H9 (cell line): ENCODE data around the gene SORCS2. TPM values are rescaled to one million over a fixed set of nuclear protein-coding genes. Genes with fewer than 3 reads are reported as not detected.

ENCODE experiments used
- DNase-seq: peaks from one replicate; pipeline ENCODE4 v3.0.0-alpha.2; 2017
- H2AFZ ChIP-seq: one replicate; pipeline ENCODE4 v1.6.1; 2013; ENCODE audit warnings: mild to moderate bottlenecking, low read length, control low read depth, moderate library complexity
- H2AK5ac ChIP-seq: 2 replicates; pipeline ENCODE4 v1.6.1; 2013; ENCODE audit warnings: low read length, control low read depth, mixed read lengths; ENCODE audit not compliant: insufficient read length
- H2BK120ac ChIP-seq: one replicate; pipeline ENCODE4 v1.6.1; 2013; ENCODE audit warnings: low read depth, mild to moderate bottlenecking, low read length, control low read depth, inconsistent platforms; ENCODE audit not compliant: poor library complexity, severe bottlenecking
- H2BK12ac ChIP-seq: 2 replicates; pipeline ENCODE4 v1.6.1; 2013; ENCODE audit warnings: low read length, control low read depth, mixed read lengths, low read depth; ENCODE audit not compliant: insufficient read length
- H2BK15ac ChIP-seq: 2 replicates; pipeline ENCODE4 v1.6.1; 2013; ENCODE audit warnings: low read depth, low read length, control low read depth
- H2BK20ac ChIP-seq: one replicate; pipeline ENCODE4 v1.6.1; 2013; ENCODE audit warnings: low read depth, mild to moderate bottlenecking, low read length, control low read depth, inconsistent platforms; ENCODE audit not compliant: poor library complexity, severe bottlenecking
- H2BK5ac ChIP-seq: 2 replicates; pipeline ENCODE4 v1.6.1; 2013; ENCODE audit warnings: low read length, control low read depth, mixed read lengths; ENCODE audit not compliant: insufficient read length
- H3K14ac ChIP-seq: 2 replicates; pipeline ENCODE4 v1.6.1; 2013; ENCODE audit warnings: low read length, control low read depth; ENCODE audit not compliant: insufficient read depth
- H3K18ac ChIP-seq: 2 replicates; pipeline ENCODE4 v1.6.1; 2013; ENCODE audit warnings: low read depth, mild to moderate bottlenecking, mixed read lengths, low read length, control low read depth; ENCODE audit not compliant: insufficient read length
- H3K23ac ChIP-seq: 2 replicates; pipeline ENCODE4 v1.6.1; 2013; ENCODE audit warnings: low read length, control low read depth, mixed read lengths, low read depth; ENCODE audit not compliant: insufficient read length
- H3K23me2 ChIP-seq: 2 replicates; pipeline ENCODE4 v1.6.1; 2013; ENCODE audit warnings: low read depth, mild to moderate bottlenecking, mixed read lengths, low read length, control low read depth; ENCODE audit not compliant: insufficient read length, poor library complexity, severe bottlenecking
- H3K27ac ChIP-seq: 2 replicates; pipeline ENCODE4 v1.5.1; 2013; ENCODE audit warnings: low read length, control low read depth, mixed read lengths, low read depth; ENCODE audit not compliant: insufficient read length
- H3K27me3 ChIP-seq: 2 replicates; pipeline ENCODE4 v1.6.1; 2013; ENCODE audit warnings: low read length, control low read depth, inconsistent platforms; ENCODE audit not compliant: insufficient read depth
- H3K4ac ChIP-seq: 2 replicates; pipeline ENCODE4 v1.6.1; 2013; ENCODE audit warnings: low read depth, mild to moderate bottlenecking, control low read depth, inconsistent platforms, low read length, moderate library complexity
- H3K4me1 ChIP-seq: 2 replicates; pipeline ENCODE4 v1.6.1; 2013; ENCODE audit warnings: low read length, control low read depth, inconsistent platforms; ENCODE audit not compliant: insufficient read depth
- H3K4me2 ChIP-seq: 2 replicates; pipeline ENCODE4 v1.6.1; 2013; ENCODE audit warnings: low read length, control low read depth, mixed read lengths; ENCODE audit not compliant: insufficient read length, insufficient read depth
- H3K56ac ChIP-seq: 2 replicates; pipeline ENCODE4 v1.6.1; 2013; ENCODE audit warnings: low read depth, mild to moderate bottlenecking, mixed read lengths, low read length, control low read depth; ENCODE audit not compliant: insufficient read length
- H3K79me1 ChIP-seq: 2 replicates; pipeline ENCODE4 v1.6.1; 2013; ENCODE audit warnings: low read depth, mild to moderate bottlenecking, moderate library complexity, low read length, control low read depth, inconsistent platforms; ENCODE audit not compliant: insufficient read depth, poor library complexity, severe bottlenecking
- H3K79me2 ChIP-seq: 2 replicates; pipeline ENCODE4 v1.6.1; 2013; ENCODE audit warnings: low read length, control low read depth, inconsistent platforms; ENCODE audit not compliant: insufficient read depth
- H3K9ac ChIP-seq: 2 replicates; pipeline ENCODE4 v1.6.1; 2013; ENCODE audit warnings: low read length, control low read depth, mixed read lengths; ENCODE audit not compliant: insufficient read length; ENCODE audit errors: extremely low read depth
- H3K9me3 ChIP-seq: one replicate; pipeline ENCODE4 v1.6.1; 2013; ENCODE audit warnings: low read depth, low read length, inconsistent platforms; ENCODE audit not compliant: control insufficient read depth
- H3T11ph ChIP-seq: one replicate; pipeline ENCODE4 v1.6.1; 2013; ENCODE audit warnings: mild to moderate bottlenecking, low read length, control low read depth, inconsistent platforms
- H4K20me1 ChIP-seq: one replicate; pipeline ENCODE4 v1.6.1; 2013; ENCODE audit not compliant: control insufficient read depth, insufficient read length, insufficient read depth
- H4K5ac ChIP-seq: 2 replicates; pipeline ENCODE4 v1.6.1; 2013; ENCODE audit warnings: low read depth, mild to moderate bottlenecking, mixed read lengths, low read length, control low read depth; ENCODE audit not compliant: insufficient read length
- H4K8ac ChIP-seq: replicated peaks from 2 replicates; pipeline ENCODE4 v1.6.1; 2013; ENCODE audit warnings: low read length, control low read depth, mixed read lengths, low read depth; ENCODE audit not compliant: insufficient read length
- H4K91ac ChIP-seq: 2 replicates; pipeline ENCODE4 v1.6.1; 2013; ENCODE audit warnings: low read depth, mild to moderate bottlenecking, moderate library complexity, mixed read lengths, low read length, control low read depth; ENCODE audit not compliant: insufficient read length
- H3K27ac Mint-ChIP-seq, 3 experiments: 2 replicates in 2 of 3; 3 replicates in 1 of 3; pipeline ENCODE4 v1.8.0; 2020 to 2021; ENCODE audit warnings: mixed read lengths in 3 of 3, mild to moderate bottlenecking in 1 of 3, moderate library complexity in 1 of 3
- H3K27me3 Mint-ChIP-seq: 2 replicates; pipeline ENCODE4 v1.8.0; 2021; ENCODE audit warnings: low read depth, mild to moderate bottlenecking, moderate library complexity, mixed read lengths
- H3K36me3 Mint-ChIP-seq, 3 experiments: 2 replicates in 2 of 3; 3 replicates in 1 of 3; pipeline ENCODE4 v1.8.0; 2020 to 2021; ENCODE audit warnings: low read depth in 3 of 3, mixed read lengths in 3 of 3; ENCODE audit not compliant: insufficient read depth in 1 of 3
- H3K4me1 Mint-ChIP-seq, 2 experiments: 2 replicates each; pipeline ENCODE4 v1.8.0; 2020; ENCODE audit warnings: mixed read lengths in 2 of 2
- H3K4me3 Mint-ChIP-seq, 2 experiments: 2 replicates in 1 of 2; 3 replicates in 1 of 2; pipeline ENCODE4 v1.8.0; 2020 to 2021; ENCODE audit warnings: mild to moderate bottlenecking in 2 of 2, mixed read lengths in 2 of 2, moderate library complexity in 1 of 2
- H3K9me3 Mint-ChIP-seq, 2 experiments: 2 replicates in 1 of 2; 3 replicates in 1 of 2; pipeline ENCODE4 v1.8.0; 2020; ENCODE audit warnings: mild to moderate bottlenecking in 2 of 2, mixed read lengths in 2 of 2, moderate library complexity in 1 of 2
- WGBS: extraction: QIAGEN DNeasy Blood & Tissue Kit; methylation state at CpG from one replicate; pipeline ENCODE4 v1.1.7; 2013; ENCODE audit warnings: missing lambda C conversion rate, low lambda C conversion rate, mixed read lengths; ENCODE audit not compliant: insufficient read length; ENCODE audit errors: extremely low coverage; 5-methylcytosine and 5-hydroxymethylcytosine counted together
- total RNA-seq: library from RNA; stranded (reverse); gene quantifications from 2 replicates; pipeline ENCODE4 v1.2.1, GENCODE V29; 2021
- TF ChIP-seq, protein P1 (sequence below): fragments of 200-600 bp; sonication (generic); conservative IDR thresholded peaks from 3 replicates; pipeline ENCODE4 v1.8.0; 2021; ENCODE audit warnings: antibody characterized with exemption, mild to moderate bottlenecking

Gene SORCS2
- total RNA-seq, 1 experiment from 2014 or later = 0.57 TPM

GRCh38 chr4:7160439-7160838 is 31.9 kb upstream of the SORCS2 start:
- Histone ChIP-seq H4K91ac (no peak overlapping the region), H2BK20ac (no peak overlapping the region), H2AK5ac (no peak overlapping the region), H2AFZ (no peak overlapping the region), H3K27me3 (no peaks in the 10 kb centered on the region), H3K4me2 (no peak overlapping the region), H3K79me2 (no peaks in the 10 kb centered on the region), H4K5ac (no peak overlapping the region), H3K23ac (no peak overlapping the region), H3K4ac (no peak overlapping the region), H3K56ac (no peak overlapping the region), H3K9ac (no peak overlapping the region), H2BK15ac (no peak overlapping the region), H3K79me1 (no peaks in the 10 kb centered on the region), H2BK5ac (no peak overlapping the region), H2BK120ac (no peak overlapping the region), H4K8ac (no peak overlapping the region), H3K27ac (no peak overlapping the region), H3K14ac (no peak overlapping the region), H2BK12ac (no peak overlapping the region), H3K9me3 (no peaks in the 10 kb centered on the region), H4K20me1 (no peaks in the 10 kb centered on the region), H3K23me2 (no peaks in the 10 kb centered on the region), H3K4me1 (no peaks in the 10 kb centered on the region), H3T11ph (no peak overlapping the region), H3K18ac (no peak overlapping the region)
- peaks cover 8% of the 10 kb centered on the region for H3K27me3 Mint-ChIP-seq
- no peaks in the 10 kb centered on the region for H3K9me3 Mint-ChIP-seq
- H3K27ac Mint-ChIP-seq = no peak overlapping the region
- TF ChIP-seq, protein P1, sequence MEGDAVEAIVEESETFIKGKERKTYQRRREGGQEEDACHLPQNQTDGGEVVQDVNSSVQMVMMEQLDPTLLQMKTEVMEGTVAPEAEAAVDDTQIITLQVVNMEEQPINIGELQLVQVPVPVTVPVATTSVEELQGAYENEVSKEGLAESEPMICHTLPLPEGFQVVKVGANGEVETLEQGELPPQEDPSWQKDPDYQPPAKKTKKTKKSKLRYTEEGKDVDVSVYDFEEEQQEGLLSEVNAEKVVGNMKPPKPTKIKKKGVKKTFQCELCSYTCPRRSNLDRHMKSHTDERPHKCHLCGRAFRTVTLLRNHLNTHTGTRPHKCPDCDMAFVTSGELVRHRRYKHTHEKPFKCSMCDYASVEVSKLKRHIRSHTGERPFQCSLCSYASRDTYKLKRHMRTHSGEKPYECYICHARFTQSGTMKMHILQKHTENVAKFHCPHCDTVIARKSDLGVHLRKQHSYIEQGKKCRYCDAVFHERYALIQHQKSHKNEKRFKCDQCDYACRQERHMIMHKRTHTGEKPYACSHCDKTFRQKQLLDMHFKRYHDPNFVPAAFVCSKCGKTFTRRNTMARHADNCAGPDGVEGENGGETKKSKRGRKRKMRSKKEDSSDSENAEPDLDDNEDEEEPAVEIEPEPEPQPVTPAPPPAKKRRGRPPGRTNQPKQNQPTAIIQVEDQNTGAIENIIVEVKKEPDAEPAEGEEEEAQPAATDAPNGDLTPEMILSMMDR = no peak
- H3K4me3 Mint-ChIP-seq = no peak overlapping the region
- peaks cover 10 to 26% of the 10 kb centered on the region in 2 experiments for H3K4me1 Mint-ChIP-seq
- peak; percentile 11 for DNase-seq
- no peaks in the 10 kb centered on the region for H3K36me3 Mint-ChIP-seq
- no CpG with 5 or more reads among the region's 11 CpGs for WGBS
